ACC112 (cell line): Measurements from ENCODE around the gene IPCEF1.
A peak's percentile ranks its signal among the peaks of the same experiment; 100 is the strongest.
"Not testable (repeated sequence)": the region's sequence is repeated elsewhere in the genome, so short reads cannot be mapped to it uniquely, and the experiment has no call there.

Experiments used
- H2AFZ ChIP-seq: fragments of 200-600 bp; sonication (generic); one replicate; pipeline ENCODE4 v1.6.0; 2017; ENCODE audit warnings: antibody characterized with exemption, low read length; ENCODE audit not compliant: unreplicated experiment
- H3K27ac ChIP-seq: fragments of 200-600 bp; sonication (generic); 2 replicates; pipeline ENCODE4 v1.5.1; 2014; ENCODE audit warnings: low read depth, mild to moderate bottlenecking, antibody characterized with exemption, low read length, moderate library complexity
- H3K27me3 ChIP-seq: fragments of 200-600 bp; sonication (generic); 2 replicates; pipeline ENCODE4 v1.6.1; 2014; ENCODE audit warnings: mild to moderate bottlenecking, antibody characterized with exemption, low read length, moderate library complexity, mixed read lengths; ENCODE audit not compliant: insufficient read depth
- H3K36me3 ChIP-seq: fragments of 200-600 bp; sonication (generic); 2 replicates; pipeline ENCODE4 v1.6.1; 2016; ENCODE audit warnings: mild to moderate bottlenecking, antibody characterized with exemption, low read length, moderate library complexity, mixed read lengths; ENCODE audit not compliant: insufficient read depth
- H3K4me1 ChIP-seq: fragments of 200-600 bp; sonication (generic); one replicate; pipeline ENCODE4 v1.6.1; 2016; ENCODE audit warnings: low read length, mixed read lengths; ENCODE audit not compliant: insufficient read depth, unreplicated experiment, control insufficient read depth
- H3K4me3 ChIP-seq: fragments of 200-600 bp; sonication (generic); 2 replicates; pipeline ENCODE4 v1.5.1; 2014; ENCODE audit warnings: mild to moderate bottlenecking, low read depth, low read length
- H3K79me2 ChIP-seq: fragments of 200-600 bp; sonication (generic); one replicate; pipeline ENCODE4 v1.6.0; 2016; ENCODE audit warnings: low read length; ENCODE audit not compliant: control insufficient read depth, unreplicated experiment, insufficient read depth

The IPCEF1 gene

DNA sequence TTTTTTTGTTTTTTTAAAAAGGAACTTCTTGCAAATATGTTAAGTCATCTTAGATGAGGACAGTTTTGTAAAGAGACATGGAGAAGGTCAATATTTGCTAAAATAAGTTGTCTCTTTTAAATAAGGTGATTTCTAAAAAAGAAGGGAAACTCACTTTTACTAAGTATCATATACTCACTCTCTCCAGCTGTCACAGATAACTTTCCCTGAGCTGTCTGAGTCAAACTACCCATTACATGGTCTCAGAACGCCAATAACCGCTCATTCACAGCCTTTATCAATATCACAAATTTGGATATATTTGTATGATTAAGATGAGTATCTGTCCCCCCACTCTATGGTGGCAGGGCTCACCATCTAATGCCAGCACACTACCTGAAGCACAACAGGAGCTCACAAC is 47.6 kb downstream of the IPCEF1 start:
- Histone ChIP-seq H3K79me2 (no peaks in the 10 kb centered on the region), H3K27ac (no peak overlapping the region), H3K4me1 (no peaks in the 10 kb centered on the region), H3K36me3 (no peaks in the 10 kb centered on the region), H3K4me3 (no peak overlapping the region), H2AFZ (no peak overlapping the region), H3K27me3 (no peaks in the 10 kb centered on the region)

DNA sequence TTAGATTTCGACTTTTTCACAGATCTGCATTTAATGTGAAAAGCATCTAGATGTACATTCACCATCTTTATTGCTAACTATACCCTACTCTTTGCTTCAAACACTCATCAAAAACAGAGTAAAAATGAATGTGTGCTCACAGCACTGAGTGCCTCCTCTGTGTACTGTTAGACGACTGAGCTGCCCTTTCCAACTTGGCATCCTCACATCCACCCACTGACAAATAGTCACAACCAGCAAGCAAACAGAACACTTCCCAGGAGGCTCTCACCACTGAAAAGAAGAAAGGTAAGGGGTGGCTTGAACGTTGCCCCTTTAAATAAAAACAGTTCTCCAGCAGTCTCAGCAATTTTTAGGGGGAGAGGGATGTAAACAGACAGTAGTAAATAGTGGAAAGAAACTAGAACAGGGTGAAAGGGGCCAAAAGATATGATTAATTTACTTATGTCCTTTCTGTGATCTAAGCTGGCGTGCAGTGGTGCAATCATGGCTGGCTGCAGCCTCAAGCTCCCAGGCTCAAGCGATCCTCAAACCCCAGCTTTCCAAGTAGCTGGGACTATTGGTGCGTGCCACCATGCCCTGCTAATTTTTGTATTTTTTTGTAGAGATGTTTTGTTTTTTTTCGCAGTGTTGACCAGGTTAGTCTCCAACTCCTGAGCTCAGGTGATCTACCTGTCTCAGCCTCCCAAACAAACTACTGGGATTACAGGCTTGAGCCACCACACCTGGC is 48.7 kb downstream of the IPCEF1 start:
- no peak overlapping the region for H3K27ac ChIP-seq
- no peak overlapping the region for H3K4me3 ChIP-seq
- H3K4me1 ChIP-seq, result peaks cover 3% of the 10 kb centered on the region
- no peak overlapping the region for H2AFZ ChIP-seq
- no peaks in the 10 kb centered on the region for H3K27me3 ChIP-seq
- H3K36me3 ChIP-seq, result no peaks in the 10 kb centered on the region
- no peaks in the 10 kb centered on the region for H3K79me2 ChIP-seq

DNA sequence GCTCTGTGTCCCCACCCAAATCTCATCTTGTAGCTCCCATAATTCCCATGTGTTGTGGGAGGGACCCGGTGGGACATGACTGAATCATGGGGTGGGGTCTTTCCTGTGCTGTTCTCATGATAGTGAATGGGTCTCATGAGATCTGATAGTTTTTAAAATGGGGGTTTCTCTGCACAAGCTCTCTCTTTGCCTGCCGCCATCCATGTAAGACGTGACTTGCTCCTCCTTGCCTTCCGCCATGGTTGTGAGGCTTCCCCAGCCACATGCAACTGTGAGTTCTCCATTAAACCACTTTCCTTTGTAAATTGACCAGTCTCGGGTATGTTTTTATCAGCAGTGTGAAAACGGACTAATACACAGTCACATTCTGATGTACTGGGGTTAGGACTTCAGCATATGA is 49.5 kb downstream of the IPCEF1 start:
- not testable (repeated sequence) for H3K27ac ChIP-seq, H2AFZ ChIP-seq, H3K4me1 ChIP-seq, H3K36me3 ChIP-seq, H3K4me3 ChIP-seq, H3K79me2 ChIP-seq, H3K27me3 ChIP-seq

DNA sequence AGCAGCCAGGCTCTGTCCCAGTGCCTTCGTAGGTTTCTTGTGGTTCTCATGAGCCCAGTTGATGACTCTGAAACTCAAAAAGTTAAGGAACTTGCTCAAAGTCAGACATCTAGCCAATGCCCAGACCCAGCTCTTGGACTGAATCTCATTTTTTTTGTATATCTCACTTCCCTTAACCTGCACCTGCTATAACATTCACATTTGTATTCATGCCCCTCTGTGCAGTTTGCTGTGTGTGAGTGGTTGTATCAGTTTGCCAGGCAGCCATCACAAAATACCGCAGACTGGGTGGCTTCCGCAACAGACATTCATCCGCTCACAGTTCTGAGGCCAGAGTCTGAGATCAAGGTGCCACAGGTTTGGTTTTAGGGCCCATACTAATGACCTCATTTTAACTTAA is 49.9 kb downstream of the IPCEF1 start:
- Histone ChIP-seq H3K4me3 (no peak overlapping the region), H3K4me1 (peaks cover 3% of the 10 kb centered on the region), H3K36me3 (no peaks in the 10 kb centered on the region)

DNA sequence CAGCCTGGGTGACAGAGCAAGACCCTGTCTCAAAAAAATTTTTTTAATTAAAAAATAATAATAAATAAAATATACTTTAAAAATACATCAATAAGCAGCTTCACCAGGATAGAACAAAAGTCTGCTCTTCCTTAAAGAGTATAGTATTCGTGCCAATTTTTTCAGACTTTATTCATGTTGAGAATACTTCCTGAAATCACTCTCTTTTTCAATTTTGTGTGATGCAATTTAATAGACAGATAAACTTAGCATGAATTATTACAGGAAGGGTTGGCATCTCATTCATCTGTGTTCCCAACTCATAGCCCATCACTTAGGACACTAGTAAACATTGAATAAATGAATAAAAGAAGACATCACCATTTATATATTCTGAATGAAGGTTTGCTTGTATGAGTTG is 52.4 kb downstream of the IPCEF1 start:
- Histone ChIP-seq H3K27ac (no peak overlapping the region), H3K36me3 (no peaks in the 10 kb centered on the region), H3K27me3 (no peaks in the 10 kb centered on the region), H3K79me2 (no peaks in the 10 kb centered on the region), H3K4me3 (no peak overlapping the region), H2AFZ (no peak overlapping the region), H3K4me1 (peaks cover 3% of the 10 kb centered on the region)

More for the DNA sequence above, 49.9 kb downstream of the IPCEF1 start:
- Histone ChIP-seq H2AFZ (no peak overlapping the region), H3K27me3 (no peaks in the 10 kb centered on the region), H3K79me2 (no peaks in the 10 kb centered on the region), H3K27ac (no peak overlapping the region)

DNA sequence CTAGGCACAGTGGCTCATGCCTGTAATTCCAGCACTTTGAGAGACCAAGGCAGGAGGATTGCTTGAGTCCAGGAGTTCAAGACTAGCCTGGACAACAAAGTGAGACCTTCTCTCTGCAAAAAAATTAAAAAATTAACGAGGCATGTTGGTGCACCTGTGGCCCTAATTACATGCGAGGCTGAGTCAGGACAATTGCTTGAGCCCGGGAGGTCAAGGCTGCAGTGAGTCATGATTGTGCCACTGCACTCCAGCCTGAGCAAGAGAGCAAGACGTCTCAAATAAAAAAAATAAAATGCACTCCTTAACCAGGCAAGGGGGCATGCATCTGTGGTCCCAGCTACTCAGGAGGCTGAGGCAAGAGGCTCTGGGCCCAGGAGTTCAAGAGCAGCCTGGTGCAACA is 53.0 kb downstream of the IPCEF1 start:
- not testable (repeated sequence) for H3K79me2 ChIP-seq, H2AFZ ChIP-seq, H3K27me3 ChIP-seq, H3K27ac ChIP-seq, H3K4me1 ChIP-seq, H3K36me3 ChIP-seq, H3K4me3 ChIP-seq

DNA sequence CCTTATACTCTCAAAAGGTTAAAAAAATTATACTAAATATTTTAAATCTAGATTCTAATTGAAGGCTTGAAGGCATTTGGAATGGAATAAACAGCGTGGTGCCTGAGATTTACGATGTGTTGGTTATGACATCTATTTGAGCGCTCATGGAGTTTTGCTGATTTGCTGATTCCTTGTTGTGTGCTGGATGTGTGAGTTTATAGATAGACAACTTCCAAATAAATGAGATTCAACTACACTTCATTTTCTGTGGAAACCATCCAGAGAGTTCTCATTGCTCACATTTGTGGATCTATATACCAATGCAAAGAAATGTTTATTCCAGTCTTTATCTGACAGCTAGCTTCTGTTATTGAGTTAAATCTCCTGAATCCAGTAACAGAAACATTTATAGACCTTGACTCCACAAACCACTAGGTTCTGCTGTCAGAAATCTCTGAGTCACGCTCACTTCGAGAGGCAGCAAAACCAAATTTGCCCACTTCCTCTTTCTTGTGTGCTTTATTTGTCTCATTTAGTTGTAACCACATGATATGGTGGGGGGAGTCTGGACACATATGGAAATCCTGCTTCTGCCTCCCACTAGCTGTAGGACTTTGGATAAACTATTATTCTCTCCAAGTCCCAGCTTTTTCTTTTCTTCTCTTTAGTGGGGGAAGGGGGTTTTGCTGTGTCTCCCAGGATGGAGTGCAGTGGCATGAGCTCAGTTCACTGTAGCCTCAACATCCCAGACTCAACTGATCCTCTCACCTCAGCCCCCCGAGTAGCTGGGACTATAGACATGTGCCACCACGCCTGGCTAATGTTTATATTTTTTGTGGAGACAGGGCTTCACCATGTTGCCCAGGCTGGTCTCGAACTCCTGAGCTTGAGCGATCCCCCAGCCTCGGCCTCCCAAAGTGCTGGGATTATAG is 54.5 kb downstream of the IPCEF1 start:
- Histone ChIP-seq H3K27ac (no peak overlapping the region), H2AFZ (no peak overlapping the region), H3K4me1 (peaks cover 14% of the 10 kb centered on the region), H3K36me3 (no peaks in the 10 kb centered on the region), H3K79me2 (no peaks in the 10 kb centered on the region), H3K4me3 (no peak overlapping the region), H3K27me3 (no peaks in the 10 kb centered on the region)

DNA sequence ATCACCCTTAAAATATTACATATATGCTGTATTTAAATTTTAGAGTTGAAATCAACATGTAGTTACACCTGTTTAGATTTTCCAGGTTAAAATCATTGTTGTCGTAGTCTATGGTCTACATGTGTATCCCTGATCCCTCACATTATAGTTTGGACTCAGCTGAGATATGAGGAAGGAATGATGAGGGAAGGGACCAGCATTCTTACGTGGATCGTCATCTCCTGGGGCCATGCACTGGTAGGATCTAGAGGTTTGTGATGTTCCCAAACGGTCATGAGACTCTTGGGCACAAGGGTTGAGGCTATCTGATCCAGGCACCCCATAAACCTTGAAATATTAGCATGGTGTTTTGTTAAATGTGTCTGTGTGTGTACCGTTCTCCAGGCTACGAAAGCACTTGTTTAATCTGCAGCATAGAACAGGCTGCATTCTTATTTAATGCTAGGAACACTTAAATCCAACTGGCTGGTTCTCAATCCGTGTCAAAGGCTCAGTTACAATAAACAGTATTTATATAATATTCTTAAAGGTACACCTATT is 55.4 kb downstream of the IPCEF1 start:
- no peak overlapping the region for H3K27ac ChIP-seq
- no peak overlapping the region for H2AFZ ChIP-seq
- H3K27me3 ChIP-seq, result no peaks in the 10 kb centered on the region
- H3K79me2 ChIP-seq, result no peaks in the 10 kb centered on the region
- peaks cover 14% of the 10 kb centered on the region for H3K4me1 ChIP-seq
- no peak overlapping the region for H3K4me3 ChIP-seq
- H3K36me3 ChIP-seq, result no peaks in the 10 kb centered on the region

DNA sequence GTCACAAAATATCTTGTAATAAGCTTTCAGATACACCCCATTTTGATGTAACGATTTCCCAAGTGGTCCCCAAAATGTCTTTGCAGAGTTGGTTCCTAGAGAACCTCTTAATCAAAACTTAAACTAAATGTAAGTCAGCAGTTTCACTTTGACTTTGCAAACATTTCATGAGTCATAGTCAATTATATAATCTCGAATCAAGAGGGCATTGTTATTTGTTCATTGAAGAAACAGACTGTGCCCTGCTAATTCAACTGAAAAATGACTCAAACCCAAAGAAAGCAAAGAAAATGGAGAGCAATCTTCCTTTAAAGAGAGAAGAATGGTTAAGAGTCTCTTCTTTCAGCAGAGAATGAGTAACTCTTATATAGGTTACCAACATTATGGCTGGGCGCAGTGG is 58.3 kb downstream of the IPCEF1 start:
- Histone ChIP-seq H3K27ac (0 out of 2 replicates have a peak overlapping the region, but pooled peaks have one; percentile 7), H3K79me2 (no peaks in the 10 kb centered on the region), H3K36me3 (no peaks in the 10 kb centered on the region), H2AFZ (peak overlapping the region; percentile 5), H3K27me3 (no peaks in the 10 kb centered on the region), H3K4me1 (peaks cover 13% of the 10 kb centered on the region), H3K4me3 (peak overlapping the region; percentile 40; the same call in 1 of the 2 replicates)

DNA sequence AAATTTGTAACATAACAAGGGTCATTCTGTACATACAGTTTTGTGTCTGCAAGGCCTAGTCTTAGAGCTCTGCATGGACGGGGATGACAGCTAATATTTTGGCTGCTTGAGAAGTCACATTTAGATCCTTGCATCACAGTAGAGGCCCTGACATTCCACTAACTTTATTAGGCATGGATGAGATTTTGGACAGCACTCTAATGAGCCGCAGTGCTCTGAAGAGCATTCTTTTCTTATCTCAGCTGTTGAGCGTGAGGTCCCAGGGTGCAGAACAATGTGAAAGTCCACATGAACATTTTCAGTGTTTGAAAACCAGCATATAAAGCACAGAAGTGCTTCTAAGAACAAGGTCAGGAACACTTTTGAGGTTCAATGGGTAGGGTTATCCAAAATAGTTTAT is 58.9 kb downstream of the IPCEF1 start:
- Histone ChIP-seq H3K4me1 (peaks cover 19% of the 10 kb centered on the region), H3K36me3 (no peaks in the 10 kb centered on the region), H3K4me3 (peak overlapping the region; percentile 40; the same call in 1 of the 2 replicates), H3K79me2 (no peaks in the 10 kb centered on the region), H2AFZ (peak overlapping the region; percentile 5), H3K27ac (no peak overlapping the region), H3K27me3 (no peaks in the 10 kb centered on the region)
